Measurements from ENCODE around the gene ZNF500. TPM values are rescaled to one million over a fixed set of nuclear protein-coding genes. Genes with fewer than 3 reads are reported as not detected.
A peak's percentile ranks its signal among the peaks of the same experiment; 100 is the strongest.

ZNF500 gene
- total RNA-seq, 4 donors from 2014 or later, result 11.8 to 20.6 (median 17.6) TPM

DNA sequence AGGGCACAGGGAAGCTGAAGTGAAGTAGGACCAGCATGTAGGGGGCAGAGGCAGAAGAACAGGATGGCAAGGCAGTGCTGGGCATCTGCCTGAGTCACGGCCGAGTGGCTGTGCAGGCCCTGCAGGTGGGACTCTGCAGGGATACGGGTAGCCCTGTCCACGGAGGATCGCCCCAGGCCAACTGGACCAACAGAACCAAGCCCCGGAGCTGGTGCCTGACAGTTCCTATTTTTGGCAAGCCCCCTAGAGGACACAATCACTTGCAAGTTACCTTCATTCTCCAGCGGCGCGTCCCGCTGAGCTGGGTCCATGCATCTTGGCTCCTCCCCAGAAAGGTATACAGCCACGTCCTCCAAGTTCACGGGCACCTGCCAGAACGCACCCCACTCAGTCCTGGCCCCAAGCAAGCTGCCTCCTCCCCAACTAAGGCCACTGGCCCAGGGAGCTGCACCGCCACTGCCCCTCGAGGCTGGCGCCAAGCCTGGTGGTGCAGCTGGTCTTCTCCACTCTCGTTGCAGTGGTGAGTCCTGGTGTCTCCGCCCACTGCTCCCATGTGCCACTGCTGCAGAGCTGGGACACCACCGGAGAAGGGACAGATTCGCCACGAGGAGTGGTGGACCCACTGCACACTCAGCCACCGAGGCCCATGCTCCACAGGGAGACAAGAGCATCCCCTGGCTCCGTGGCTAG lies 6.6 kb downstream of the ZNF500 start:
- Histone ChIP-seq H3K27me3 (no peaks in the 10 kb centered on the region), H3K27ac (no peak overlapping the region), H3K9me3 (no peaks in the 10 kb centered on the region), H3K4me3 (replicated peaks in 1 of 3) (no peak overlapping the region), H3K4me1 (peaks cover 0 to under 1% of the 10 kb centered on the region in 2 donors), H3K36me3 (peaks cover 57 to 66% of the 10 kb centered on the region in 2 donors)
- intact Hi-C loops (cut with DNase I), result no loop called here
- no peak for TF ChIP-seq CTCF (IDR thresholded peaks at IDR 0.05)
- TF ChIP-seq POLR2A (IDR thresholded peaks at IDR 0.05), result no peak
- 94 to 98% methylated on average over 14 to 16 of the region's 23 CpGs for WGBS, 2 donors
- DNase-seq, result no peak

GRCh38 chr16:4755687-4756086 lies 11.3 kb downstream of the ZNF500 start:
- DNase-seq, result no peak
- Histone ChIP-seq H3K27ac (no peak overlapping the region), H3K4me3 (replicated peaks in 1 of 3) (no peak overlapping the region), H3K36me3 (peaks cover 48 to 51% of the 10 kb centered on the region in 2 donors), H3K4me1 (peaks cover 13 to 16% of the 10 kb centered on the region in 2 donors), H3K27me3 (no peaks in the 10 kb centered on the region), H3K9me3 (no peaks in the 10 kb centered on the region)
- 95 to 96% methylated on average over 6 of the region's 6 CpGs for WGBS, 2 donors
- TF ChIP-seq POLR2A (IDR thresholded peaks at IDR 0.05), result no peak
- no peak for TF ChIP-seq CTCF (IDR thresholded peaks at IDR 0.05)
- intact Hi-C loops (cut with DNase I), result no loop called here

DNA sequence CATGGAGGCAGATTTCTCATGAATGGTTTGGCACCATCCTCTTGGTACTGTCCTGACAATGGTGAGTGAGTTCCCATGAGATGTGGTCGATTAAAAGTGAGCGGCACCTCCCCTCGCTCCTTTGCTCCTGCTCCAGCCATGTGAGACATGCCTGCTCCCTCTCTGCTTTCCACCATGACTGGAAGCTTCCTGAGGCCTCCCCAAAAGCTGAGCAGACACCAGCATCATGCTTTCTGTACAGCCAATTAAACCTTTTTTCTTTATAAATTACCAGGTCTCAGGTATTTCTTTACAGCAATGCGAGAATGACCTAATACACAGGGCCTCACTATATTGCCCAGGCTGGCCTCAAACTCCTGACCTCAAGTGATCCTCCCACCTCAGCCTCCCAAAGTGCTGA lies 12.1 kb downstream of the ZNF500 start:
- no peak overlapping the region for H3K4me3 ChIP-seq (replicated peaks in 1 of 3)
- no peaks in the 10 kb centered on the region for H3K9me3 ChIP-seq
- no peak overlapping the region for H3K27ac ChIP-seq
- TF ChIP-seq POLR2A (IDR thresholded peaks at IDR 0.05) (no peak), CTCF (IDR thresholded peaks at IDR 0.05) (no peak)
- peaks cover 40 to 43% of the 10 kb centered on the region in 2 donors for H3K36me3 ChIP-seq
- no peaks in the 10 kb centered on the region for H3K27me3 ChIP-seq
- 93 to 97% methylated on average over 4 of the region's 4 CpGs for WGBS, 2 donors
- intact Hi-C loops (cut with DNase I), result no loop called here
- H3K4me1 ChIP-seq, result peaks cover 13 to 16% of the 10 kb centered on the region in 2 donors
- no peak for DNase-seq

DNA sequence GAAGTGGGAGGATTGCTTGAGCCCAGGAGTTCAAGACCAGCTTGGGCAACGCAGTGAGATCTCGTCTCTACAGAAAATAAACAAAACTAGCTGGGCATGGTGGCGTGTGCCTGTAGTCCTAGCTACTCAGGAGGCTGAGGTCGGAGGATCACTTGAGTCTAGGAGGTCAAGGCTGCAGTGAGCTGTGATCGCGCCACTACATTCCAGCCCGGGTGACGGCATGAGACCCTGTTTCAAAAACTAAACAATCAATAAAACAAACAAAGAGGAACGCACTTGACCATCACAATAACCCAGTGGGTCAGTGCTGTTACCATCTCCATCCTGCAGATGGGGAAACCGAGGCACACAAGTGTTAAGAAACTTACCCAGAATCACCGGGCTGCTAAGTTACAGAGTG lies 13.7 kb downstream of the ZNF500 start:
- Histone ChIP-seq H3K4me1 (peaks cover 13 to 16% of the 10 kb centered on the region in 2 donors), H3K27ac (peak overlapping the region in 2 of 3 donors; percentile 26 to 51), H3K9me3 (no peaks in the 10 kb centered on the region), H3K4me3 (replicated peaks in 1 of 3) (no peak overlapping the region), H3K27me3 (no peaks in the 10 kb centered on the region), H3K36me3 (peaks cover 26 to 28% of the 10 kb centered on the region in 2 donors)
- 80 to 82% methylated on average over 11 of the region's 11 CpGs for WGBS, 2 donors
- TF ChIP-seq POLR2A (IDR thresholded peaks at IDR 0.05), result no peak
- no peak for TF ChIP-seq CTCF (IDR thresholded peaks at IDR 0.05)
- intact Hi-C loops (cut with DNase I), result no loop called here
- no peak for DNase-seq

DNA sequence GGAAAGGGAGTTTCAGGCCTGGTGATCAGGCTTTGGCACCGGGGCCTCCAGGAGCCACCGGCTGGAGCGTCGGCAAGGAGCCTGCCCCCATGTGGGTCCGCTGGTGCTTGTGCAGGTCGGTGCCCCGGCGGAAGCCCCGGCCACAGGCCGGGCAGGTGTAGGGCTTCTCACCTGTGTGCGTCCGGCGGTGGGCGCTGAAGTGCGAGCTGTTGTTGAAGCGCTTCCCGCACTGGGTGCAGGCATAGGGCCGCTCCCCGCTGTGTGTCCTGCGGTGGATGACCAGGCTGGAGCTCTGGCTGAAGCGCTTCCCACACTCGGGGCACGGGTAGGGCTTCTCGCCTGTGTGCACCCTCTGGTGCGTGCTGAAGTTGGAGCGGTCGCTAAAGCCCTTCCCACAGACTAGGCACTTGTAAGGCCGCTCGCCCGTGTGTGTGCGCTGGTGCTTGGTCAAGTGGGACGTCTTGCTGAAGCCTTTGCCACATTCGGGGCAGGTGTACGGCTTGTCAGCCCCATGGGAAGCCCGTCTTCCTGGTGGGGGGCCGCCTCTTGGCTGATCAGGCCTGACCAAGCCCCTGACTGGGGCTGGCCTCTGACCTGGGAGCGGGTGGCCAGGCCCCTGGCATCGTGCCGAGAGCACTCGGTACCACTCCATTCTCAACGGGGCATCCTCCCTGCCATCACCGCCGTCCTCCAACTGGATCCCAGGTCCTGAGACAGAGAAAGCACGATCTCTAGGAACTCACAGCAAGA lies 14.4 kb downstream of the ZNF500 start:
- Histone ChIP-seq H3K27me3 (no peaks in the 10 kb centered on the region), H3K36me3 (peaks cover 22% of the 10 kb centered on the region in 2 donors), H3K4me3 (replicated peaks in 1 of 3) (no peak overlapping the region), H3K4me1 (peaks cover 13 to 16% of the 10 kb centered on the region in 2 donors), H3K9me3 (no peaks in the 10 kb centered on the region), H3K27ac (peak overlapping the region; percentile 24 to 51 (median 26))
- intact Hi-C loops (cut with DNase I), result no loop called here
- WGBS, 2 donors, result 55 to 73% methylated on average over 18 of the region's 44 CpGs
- peak; percentile 94 to 95 for DNase-seq
- no peak for TF ChIP-seq CTCF (IDR thresholded peaks at IDR 0.05)
- TF ChIP-seq POLR2A (IDR thresholded peaks at IDR 0.05), result no peak
